ENCODE results near the gene CCSER2. TPM values are rescaled to one million over a fixed set of nuclear protein-coding genes. Genes with fewer than 3 reads are reported as not detected.

CCSER2 gene
- total and polyA plus RNA-seq, 7 donors = 10.2 to 101 (median 83.2) TPM

DNA sequence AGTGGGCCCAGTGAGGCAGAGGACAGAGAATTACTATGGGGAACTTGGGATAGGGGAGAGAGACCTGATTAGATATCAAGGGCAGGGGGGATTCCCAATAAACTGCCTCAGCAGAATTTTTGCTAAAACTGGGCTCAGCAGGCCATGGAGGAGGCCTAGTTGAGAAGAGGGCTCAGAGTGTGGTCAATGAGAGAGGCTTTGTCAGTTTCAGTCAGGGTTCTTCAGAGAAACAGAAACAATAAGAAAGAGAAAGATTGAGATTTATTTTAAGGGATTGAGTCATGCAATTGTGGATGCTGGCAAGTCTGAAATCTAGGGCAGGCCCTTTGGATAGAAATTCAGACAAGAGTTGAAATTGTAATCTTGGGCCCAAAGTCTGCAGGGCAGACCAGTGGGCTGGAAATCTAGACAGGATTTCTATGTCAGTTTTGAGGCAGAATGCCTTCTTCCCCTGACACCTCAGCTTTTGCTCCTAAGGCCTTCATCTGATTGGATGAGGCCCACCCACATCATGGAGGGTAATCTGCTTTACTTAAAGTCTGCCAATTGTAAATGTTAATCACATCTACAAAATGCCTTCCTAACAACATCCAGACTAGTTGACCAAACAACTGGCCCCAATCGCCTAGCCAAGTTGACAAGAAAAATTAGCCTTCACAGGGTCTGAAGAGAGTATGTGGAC lies 33.5 kb upstream of the CCSER2 start:
- Histone ChIP-seq H3K4me1 (no peaks in the 10 kb centered on the region), H3K4me3 (no peak overlapping the region), H3K27ac (no peak overlapping the region), H3K27me3 (peaks cover 0 to 4% (median 0%) of the 10 kb centered on the region in 3 donors), H3K9me3 (no peaks in the 10 kb centered on the region), H3K36me3 (no peaks in the 10 kb centered on the region)
- TF ChIP-seq CTCF (IDR thresholded peaks at IDR 0.05) = no peak
- TF ChIP-seq EP300 (IDR thresholded peaks at IDR 0.05) = no peak
- no peak for TF ChIP-seq POLR2AphosphoS5 (IDR thresholded peaks at IDR 0.05)
- no peak for TF ChIP-seq POLR2A (IDR thresholded peaks at IDR 0.05)
- intact Hi-C loops (cut with DNase I) = no loop called here
- DNase-seq = no peak
- 96 to 98% methylated on average over 1 of the region's 1 CpG for WGBS, 2 donors

DNA sequence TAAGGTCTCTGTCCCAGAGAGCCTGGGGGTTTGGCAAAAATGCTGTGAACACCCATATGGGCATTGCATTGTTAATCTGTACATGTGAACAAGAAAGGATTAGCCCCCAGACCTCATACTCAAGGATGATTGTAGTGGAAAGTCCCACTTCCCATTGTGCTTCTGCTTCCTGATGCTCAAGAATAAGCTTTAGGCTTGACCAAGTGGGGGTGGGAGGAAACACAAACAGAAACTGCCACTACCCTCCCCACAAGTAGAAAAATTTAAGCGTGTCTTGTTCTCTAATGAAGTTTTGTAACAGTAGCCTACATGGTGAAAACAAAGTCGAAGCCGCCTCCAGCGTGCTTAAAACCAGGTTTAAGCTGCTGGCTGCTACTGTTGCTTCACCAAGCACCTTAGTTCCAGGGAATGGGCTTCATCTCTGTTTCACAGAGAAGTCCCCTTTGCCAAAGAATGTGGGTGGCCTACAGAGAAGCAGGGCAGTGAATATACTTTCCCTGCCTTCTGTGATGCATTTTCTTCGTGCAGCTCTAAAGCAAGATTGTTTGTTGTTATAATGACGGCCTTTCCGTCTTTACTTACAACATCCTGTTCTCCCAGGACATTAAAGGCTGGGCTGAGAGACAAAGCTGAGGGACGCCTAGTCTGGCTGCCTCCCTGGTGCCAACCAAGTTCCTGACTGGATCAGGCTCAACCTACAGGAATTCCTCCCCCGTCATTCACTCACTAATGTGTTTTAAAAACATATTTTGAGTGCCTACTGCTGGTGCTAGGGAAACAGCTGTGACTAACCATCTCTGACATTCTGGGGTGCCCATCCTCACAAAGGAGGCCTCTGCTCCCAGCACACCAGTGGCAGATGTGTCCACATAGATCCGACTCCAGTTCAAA lies 32.1 kb upstream of the CCSER2 start:
- intact Hi-C loops (cut with DNase I) = no loop called here
- no peak for DNase-seq
- WGBS, 2 donors = 80 to 87% methylated on average over 10 of the region's 10 CpGs

DNA sequence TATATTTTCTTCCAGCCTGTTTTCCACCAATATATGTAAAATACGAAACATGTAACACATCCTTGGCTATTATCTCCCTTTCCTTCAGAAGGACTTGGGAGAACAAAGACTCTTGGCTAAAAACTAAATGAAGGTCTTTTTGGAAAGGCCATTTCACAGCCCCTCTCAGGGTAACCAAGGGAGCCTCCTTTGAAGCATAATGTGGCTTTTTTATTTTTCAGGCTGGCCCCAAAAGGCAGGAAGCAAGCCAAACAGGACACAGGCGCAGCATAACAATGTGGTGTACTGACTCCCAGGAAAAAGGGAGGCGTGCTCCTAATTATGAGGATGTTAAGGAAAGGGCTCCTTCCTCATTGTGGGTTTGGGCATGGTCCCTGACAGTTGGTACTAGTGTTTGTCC lies 30.3 kb upstream of the CCSER2 start:
- 81 to 85% methylated on average over 3 of the region's 3 CpGs for WGBS, 2 donors
- peaks cover 0 to 7% (median 0%) of the 10 kb centered on the region in 3 donors for H3K27me3 ChIP-seq
- H3K36me3 ChIP-seq = no peaks in the 10 kb centered on the region
- H3K4me3 ChIP-seq = no peak overlapping the region
- TF ChIP-seq POLR2A (IDR thresholded peaks at IDR 0.05) (no peak), POLR2AphosphoS5 (IDR thresholded peaks at IDR 0.05) (no peak), EP300 (IDR thresholded peaks at IDR 0.05) (no peak), CTCF (IDR thresholded peaks at IDR 0.05) (no peak)
- no peaks in the 10 kb centered on the region for H3K4me1 ChIP-seq
- no peak for DNase-seq
- H3K9me3 ChIP-seq = no peaks in the 10 kb centered on the region
- H3K27ac ChIP-seq = no peak overlapping the region
- intact Hi-C loops (cut with DNase I) = no loop called here

More for the DNA sequence above, 32.1 kb upstream of the CCSER2 start:
- TF ChIP-seq POLR2A (IDR thresholded peaks at IDR 0.05) (no peak), EP300 (IDR thresholded peaks at IDR 0.05) (no peak), POLR2AphosphoS5 (IDR thresholded peaks at IDR 0.05) (no peak), CTCF (IDR thresholded peaks at IDR 0.05) (no peak)
- Histone ChIP-seq H3K9me3 (no peaks in the 10 kb centered on the region), H3K27ac (no peak overlapping the region), H3K36me3 (no peaks in the 10 kb centered on the region), H3K4me3 (no peak overlapping the region), H3K4me1 (no peaks in the 10 kb centered on the region), H3K27me3 (peaks cover 0 to 4% (median 0%) of the 10 kb centered on the region in 3 donors)

DNA sequence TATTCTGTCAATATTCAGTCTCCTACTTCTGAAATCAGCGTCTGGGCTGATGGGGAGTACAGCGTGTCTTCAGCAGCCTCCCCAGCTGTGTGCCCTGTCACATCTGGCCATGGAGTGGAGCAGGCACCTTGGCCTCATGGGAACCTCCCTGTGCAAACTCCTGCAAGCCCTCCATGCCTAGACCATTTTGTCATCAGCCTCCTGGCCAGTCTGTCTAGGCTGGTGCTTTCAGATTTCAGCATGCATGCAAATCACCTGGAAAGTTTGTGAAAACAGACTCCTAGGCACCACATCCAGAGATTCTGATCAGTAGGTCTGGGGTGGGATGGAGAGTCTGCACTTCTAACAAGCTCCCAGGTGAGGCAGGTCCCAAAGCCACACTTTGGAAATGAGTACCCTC lies 26.2 kb upstream of the CCSER2 start:
- no peak for DNase-seq
- no peak for TF ChIP-seq POLR2AphosphoS5 (IDR thresholded peaks at IDR 0.05)
- TF ChIP-seq CTCF (IDR thresholded peaks at IDR 0.05) = no peak
- no peak for TF ChIP-seq POLR2A (IDR thresholded peaks at IDR 0.05)
- no peak for TF ChIP-seq EP300 (IDR thresholded peaks at IDR 0.05)
- Histone ChIP-seq H3K27ac (no peak overlapping the region), H3K4me1 (no peaks in the 10 kb centered on the region), H3K9me3 (no peaks in the 10 kb centered on the region), H3K36me3 (no peaks in the 10 kb centered on the region), H3K27me3 (peaks cover 0 to 7% (median 0%) of the 10 kb centered on the region in 3 donors), H3K4me3 (no peak overlapping the region)
- intact Hi-C loops (cut with DNase I) = no loop called here
- WGBS, 2 donors = 75 to 88% methylated on average over 2 of the region's 2 CpGs
